HepG2 (cell line): ENCODE data around the gene GSK3B. TPM values are rescaled to one million over a fixed set of nuclear protein-coding genes. Genes with fewer than 3 reads are reported as not detected.

Experiments used
- ATF4 ChIP-seq, 2 experiments: fragments of 450-650 bp in 1 of 2; sonication (generic) in 1 of 2; formaldehyde crosslinking; IDR thresholded peaks; 2 replicates each; pipeline versions ENCODE4 v1.5.0 to v1.8.0; 2020 to 2022; ENCODE audit warnings: mild to moderate bottlenecking in 1 of 2, missing genetic modification reagents in 1 of 2
- BRD4 ChIP-seq: sonication (generic); formaldehyde crosslinking; IDR thresholded peaks from 2 replicates; pipeline ENCODE4 v1.4.0; 2020; ENCODE audit warnings: missing genetic modification reagents
- CAMTA2 ChIP-seq: sonication (generic); formaldehyde crosslinking; IDR thresholded peaks from 2 replicates; pipeline ENCODE4 v1.4.0; 2020; ENCODE audit warnings: mild to moderate bottlenecking, missing genetic modification reagents, borderline replicate concordance
- CBFB ChIP-seq: sonication (generic); formaldehyde crosslinking; IDR thresholded peaks from 2 replicates; pipeline ENCODE4 v1.4.0; 2020; ENCODE audit warnings: missing genetic modification reagents
- FOXO1 ChIP-seq: sonication (generic); formaldehyde crosslinking; IDR thresholded peaks from 2 replicates; pipeline ENCODE4 v1.4.0; 2020; ENCODE audit warnings: missing genetic modification reagents
- KAT7 ChIP-seq: IDR thresholded peaks from 2 replicates; pipeline ENCODE4 v1.6.1; 2018; ENCODE audit warnings: borderline replicate concordance, missing compliant biosample characterization
- LRRFIP1 ChIP-seq: sonication (generic); formaldehyde crosslinking; conservative IDR thresholded peaks from 2 replicates; pipeline ENCODE4 v1.4.0; 2020; ENCODE audit warnings: missing genetic modification reagents
- MAFG ChIP-seq: sonication (generic); formaldehyde crosslinking; IDR thresholded peaks from 2 replicates; pipeline ENCODE4 v1.5.1; 2020; ENCODE audit warnings: mild to moderate bottlenecking, missing genetic modification reagents
- NFIC ChIP-seq: IDR thresholded peaks from 2 replicates; pipeline ENCODE4 v1.6.1; 2012; ENCODE audit warnings: mild to moderate bottlenecking, low read length, inconsistent platforms
- NFYC ChIP-seq: IDR thresholded peaks from 2 replicates; pipeline ENCODE4 v1.6.1; 2016; ENCODE audit warnings: missing genetic modification reagents, missing compliant biosample characterization
- NONO ChIP-seq, 2 experiments: fragments of 450-650 bp in 1 of 2; sonication (generic) in 1 of 2; formaldehyde crosslinking in 1 of 2; IDR thresholded peaks in 1 of 2; conservative IDR thresholded peaks in 1 of 2; 2 replicates each; pipeline versions ENCODE4 v1.6.1 to v1.8.0; 2017 to 2022; ENCODE audit warnings: mild to moderate bottlenecking in 1 of 2, missing genetic modification reagents in 1 of 2, moderate library complexity in 1 of 2
- SALL2 ChIP-seq: sonication (generic); formaldehyde crosslinking; IDR thresholded peaks from 2 replicates; pipeline ENCODE4 v1.8.1; 2023; ENCODE audit warnings: mild to moderate bottlenecking, missing genetic modification reagents, inconsistent platforms
- SPEN ChIP-seq: sonication (generic); formaldehyde crosslinking; IDR thresholded peaks from 2 replicates; pipeline ENCODE4 v1.5.1; 2020; ENCODE audit warnings: low read depth, mild to moderate bottlenecking, missing genetic modification reagents
- TFAP4 ChIP-seq: sonication (generic); IDR thresholded peaks from 2 replicates; pipeline ENCODE4 v1.6.1; 2016; ENCODE audit warnings: low read depth, borderline replicate concordance
- ZNF124 ChIP-seq: sonication (generic); formaldehyde crosslinking; IDR thresholded peaks from 2 replicates; pipeline ENCODE4 v1.4.0; 2020; ENCODE audit warnings: missing genetic modification reagents
- ZNF180 ChIP-seq: sonication (generic); formaldehyde crosslinking; IDR thresholded peaks from 2 replicates; pipeline ENCODE4 v1.4.0; 2020; ENCODE audit warnings: low read depth, missing genetic modification reagents, borderline replicate concordance
- ZNF296 ChIP-seq: sonication (generic); formaldehyde crosslinking; conservative IDR thresholded peaks from 2 replicates; pipeline ENCODE4 v1.5.0; 2020; ENCODE audit warnings: mild to moderate bottlenecking, missing genetic modification reagents
- ZNF430 ChIP-seq: sonication (generic); formaldehyde crosslinking; IDR thresholded peaks from 2 replicates; pipeline ENCODE4 v1.9.0; 2021; ENCODE audit warnings: mild to moderate bottlenecking, missing genetic modification reagents
- ZNF570 ChIP-seq: sonication (generic); formaldehyde crosslinking; IDR thresholded peaks from 2 replicates; pipeline ENCODE4 v1.4.0; 2020; ENCODE audit warnings: mild to moderate bottlenecking, missing genetic modification reagents, borderline replicate concordance
- ZNF710 ChIP-seq: sonication (generic); formaldehyde crosslinking; IDR thresholded peaks from 2 replicates; pipeline ENCODE4 v1.5.0; 2020; ENCODE audit warnings: mild to moderate bottlenecking, missing genetic modification reagents, borderline replicate concordance
- ZNF768 ChIP-seq: sonication (generic); formaldehyde crosslinking; IDR thresholded peaks from 2 replicates; pipeline ENCODE4 v1.4.0; 2020; ENCODE audit warnings: missing genetic modification reagents
- ZNF772 ChIP-seq: sonication (generic); formaldehyde crosslinking; IDR thresholded peaks from 2 replicates; pipeline ENCODE4 v1.5.0; 2020; ENCODE audit warnings: mild to moderate bottlenecking, missing genetic modification reagents
- ZNF782 ChIP-seq: sonication (generic); formaldehyde crosslinking; IDR thresholded peaks from 2 replicates; pipeline ENCODE4 v1.4.0; 2020; ENCODE audit warnings: missing genetic modification reagents, mild to moderate bottlenecking, borderline replicate concordance
- ZNF784 ChIP-seq: sonication (generic); formaldehyde crosslinking; IDR thresholded peaks from 2 replicates; pipeline ENCODE4 v1.5.1; 2020; ENCODE audit warnings: missing genetic modification reagents, mild to moderate bottlenecking, borderline replicate concordance
- ZNF879 ChIP-seq: sonication (generic); formaldehyde crosslinking; IDR thresholded peaks from 2 replicates; pipeline ENCODE4 v1.8.1; 2023; ENCODE audit warnings: missing genetic modification reagents
- polyA plus RNA-seq, 8 experiments: library from polyadenylated mRNA; depleted of rRNA in 3 of 8; stranded (reverse) in 7 of 8; unstranded in 1 of 8; fragments of >200 nt; fragmentation: Illumina TruSeq in 4 of 8; extraction: Trizol in 4 of 8; gene quantifications; 2 replicates each; pipeline versions ENCODE4 v1.2.1 to v1.2.3, GENCODE V29; 2011 to 2016; ENCODE audit warnings: low read depth in 4 of 8, missing spikeins in 1 of 8, mixed read lengths in 1 of 8; ENCODE audit not compliant: insufficient read depth in 1 of 8
- total RNA-seq, 5 experiments: library from RNA; depleted of rRNA; stranded (reverse); fragments of >200 nt; fragmentation: Illumina TruSeq; extraction: Trizol; gene quantifications; 2 replicates each; pipeline ENCODE4 v1.2.3, GENCODE V29; 2016; ENCODE audit warnings: low read depth in 1 of 5

GSK3B gene
- total and polyA plus RNA-seq, 2 of the 13 experiments (the other 11 are each of a cell fraction or from before 2014, with no cell fraction given), result 22.3 to 30.1 TPM

- TF ChIP-seq ZNF710 (no peak), BRD4 (CRISPR knock-in tag) (no peak), ZNF430 (peak; percentile 24; the same call in 1 of the 2 replicates), ZNF180 (CRISPR knock-in tag) (no peak), TFAP4 (peak; percentile 76; the same call in 1 of the 2 replicates), SALL2 (CRISPR knock-in tag) (no peak), ZNF296 (CRISPR knock-in tag) (no peak), LRRFIP1 (CRISPR knock-in tag) (no peak), ZNF879 (CRISPR knock-in tag) (no peak), NFIC (no peak), ZNF784 (no peak), KAT7 (CRISPR knock-in tag) (0 out of 2 replicates have a peak, but pooled peaks have one; percentile 39), FOXO1 (CRISPR knock-in tag) (peak; percentile 63; the same call in 1 of the 2 replicates), NONO (IDR thresholded peaks at IDR 0.05) (no peak), NONO (CRISPR knock-in tag; conservative IDR thresholded peaks at IDR 0.05) (peak; percentile 56; the same call in 1 of the 2 replicates), CAMTA2 (CRISPR knock-in tag) (no peak), NFYC (CRISPR knock-in tag) (no peak), CBFB (CRISPR knock-in tag) (no peak), ZNF782 (CRISPR knock-in tag) (no peak), ZNF124 (CRISPR knock-in tag) (no peak; the same call in 1 of the 2 replicates), ZNF772 (CRISPR knock-in tag) (no peak), ZNF570 (no peak), ATF4 (CRISPR knock-in tag; IDR thresholded peaks at IDR 0.05) (0 out of 4 replicates have a peak, but pooled peaks of 1 of the 2 experiments have one; percentile 15), MAFG (no peak), ZNF768 (CRISPR knock-in tag) (no peak), SPEN (peak; percentile 55; the same call in 1 of the 2 replicates)
These were observed 268.4 kb downstream of the GSK3B start (continued) for GRCh38 chr3:119825820-119826219.
